H1 (cell line): ENCODE measurements around the gene HLA-DPB1. TPM values are rescaled to one million over a fixed set of nuclear protein-coding genes. Genes with fewer than 3 reads are reported as not detected.
A peak's percentile ranks its signal among the peaks of the same experiment; 100 is the strongest.

ENCODE experiments used
- CTCF ChIA-PET: fragments of 300-600 bp; sonication (Branson Sonifier 250); formaldehyde crosslinking; loops from one replicate; lab custom pipeline; 2021; ENCODE audit not compliant: partially characterized antibody; lab: Charles Lee
- POLR2A ChIA-PET: fragments of 300-600 bp; sonication (Branson Sonifier 250); formaldehyde crosslinking; loops from one replicate; lab custom pipeline; 2021; ENCODE audit warnings: inconsistent platforms; ENCODE audit not compliant: partially characterized antibody; lab: Charles Lee
- DNase-seq, 2 experiments: peaks; one replicate each; pipeline versions ENCODE4 v3.0.0 to v3.0.0-alpha.2; 2010 to 2022; ENCODE audit warnings: low spot score in 2 of 2, low read depth in 1 of 2, mixed read lengths in 1 of 2
- FAIRE-seq: peaks from 2 replicates; lab custom pipeline; 2011; peaks lifted over from hg19 to GRCh38; lab: Jason Lieb, UNC
- H2AFZ ChIP-seq: 2 replicates; pipeline ENCODE4 v1.8.1; 2012; ENCODE audit warnings: low read length, inconsistent platforms
- H2AK5ac ChIP-seq: 2 replicates; pipeline ENCODE4 v1.6.1; 2013; ENCODE audit warnings: low read depth, low read length
- H2BK120ac ChIP-seq: replicated peaks from 2 replicates; pipeline ENCODE3; 2013; ENCODE audit warnings: low read depth, low read length, inconsistent platforms
- H2BK12ac ChIP-seq: 2 replicates; pipeline ENCODE4 v1.6.1; 2013; ENCODE audit warnings: low read depth, low read length
- H2BK15ac ChIP-seq: 2 replicates; pipeline ENCODE4 v1.6.1; 2013; ENCODE audit warnings: low read length
- H2BK20ac ChIP-seq: 2 replicates; pipeline ENCODE4 v1.6.1; 2013; ENCODE audit warnings: low read length
- H2BK5ac ChIP-seq: 2 replicates; pipeline ENCODE4 v1.6.1; 2013; ENCODE audit warnings: low read depth, low read length
- H3K14ac ChIP-seq: 2 replicates; pipeline ENCODE4 v1.6.1; 2013; ENCODE audit warnings: inconsistent platforms; ENCODE audit not compliant: insufficient read length
- H3K18ac ChIP-seq: 2 replicates; pipeline ENCODE4 v1.6.1; 2013; ENCODE audit warnings: low read length; ENCODE audit errors: extremely low read depth
- H3K23ac ChIP-seq: 2 replicates; pipeline ENCODE4 v1.6.1; 2013; ENCODE audit warnings: inconsistent platforms; ENCODE audit not compliant: insufficient read length
- H3K23me2 ChIP-seq: 2 replicates; pipeline ENCODE4 v1.6.1; 2013; ENCODE audit warnings: low read depth, low read length
- H3K27ac ChIP-seq: 2 replicates; pipeline ENCODE4 v1.6.1; 2011; ENCODE audit warnings: low read depth, low read length, inconsistent platforms
- H3K27me3 ChIP-seq, 4 experiments: replicated peaks in 1 of 4; 1 replicate in 1 of 4; 2 replicates in 3 of 4; pipeline versions ENCODE4 v1.6.1 to v1.8.1; 2011 to 2013; ENCODE audit warnings: low read length in 3 of 4, mild to moderate bottlenecking in 3 of 4, inconsistent platforms in 2 of 4, mixed read lengths in 2 of 4, moderate library complexity in 1 of 4; ENCODE audit not compliant: control insufficient read depth in 3 of 4, insufficient read depth in 3 of 4; ENCODE audit errors: extremely low read depth in 1 of 4
- H3K36me3 ChIP-seq, 4 experiments: 2 replicates each; pipeline versions ENCODE4 v1.6.1 to v1.8.1; 2011 to 2013; ENCODE audit warnings: mild to moderate bottlenecking in 4 of 4, low read length in 3 of 4, moderate library complexity in 2 of 4, control low read depth in 1 of 4, inconsistent platforms in 1 of 4; ENCODE audit not compliant: insufficient read depth in 4 of 4, control insufficient read depth in 2 of 4
- H3K4ac ChIP-seq: replicated peaks from 2 replicates; pipeline ENCODE3; 2013; ENCODE audit warnings: low read length, low read depth, mixed read lengths, inconsistent platforms; ENCODE audit not compliant: insufficient read length
- H3K4me1 ChIP-seq, 4 experiments: replicated peaks in 1 of 4; 1 replicate in 1 of 4; 2 replicates in 3 of 4; pipeline versions ENCODE4 v1.6.1 to v1.8.1; 2011 to 2013; ENCODE audit warnings: low read length in 3 of 4, inconsistent platforms in 2 of 4, mixed read lengths in 1 of 4; ENCODE audit not compliant: insufficient read depth in 4 of 4, control insufficient read depth in 3 of 4
- H3K4me2 ChIP-seq, 2 experiments: 2 replicates each; pipeline versions ENCODE4 v1.6.1 to v1.8.1; 2011 to 2013; ENCODE audit warnings: low read depth in 2 of 2, low read length in 2 of 2, control low read depth in 1 of 2, inconsistent platforms in 1 of 2, mild to moderate bottlenecking in 1 of 2; ENCODE audit not compliant: insufficient read depth in 1 of 2
- H3K4me3 ChIP-seq, 4 experiments: fragments of 200-600, 300-600 bp in 1 of 4; sonication (generic), shearing (Covaris generic), sonication (Bioruptor Twin) in 1 of 4; 2 replicates each; pipeline versions ENCODE4 v1.5.1 to v1.8.1; 2011 to 2016; ENCODE audit warnings: low read length in 4 of 4, low read depth in 3 of 4, control low read depth in 2 of 4, inconsistent platforms in 2 of 4, mild to moderate bottlenecking in 2 of 4, mixed read lengths in 1 of 4, moderate library complexity in 1 of 4; ENCODE audit not compliant: insufficient read depth in 2 of 4; ENCODE audit errors: extremely low read depth in 1 of 4
- H3K56ac ChIP-seq: replicated peaks from 2 replicates; pipeline ENCODE3; 2013; ENCODE audit warnings: low read depth, mild to moderate bottlenecking, mixed read lengths, low read length, inconsistent platforms; ENCODE audit not compliant: insufficient read length
- H3K79me1 ChIP-seq: 2 replicates; pipeline ENCODE4 v1.6.1; 2013; ENCODE audit warnings: low read depth, low read length, control low read depth
- H3K79me2 ChIP-seq, 2 experiments: 2 replicates each; pipeline versions ENCODE4 v1.6.1 to v1.8.1; 2012 to 2013; ENCODE audit warnings: low read length in 2 of 2, mild to moderate bottlenecking in 2 of 2, inconsistent platforms in 1 of 2; ENCODE audit not compliant: insufficient read depth in 2 of 2, control insufficient read depth in 1 of 2
- H3K9ac ChIP-seq, 4 experiments: replicated peaks in 1 of 4; 1 replicate in 1 of 4; 2 replicates in 3 of 4; pipeline versions ENCODE4 v1.6.1 to v1.8.1; 2011 to 2013; ENCODE audit warnings: low read depth in 3 of 4, low read length in 3 of 4, control low read depth in 2 of 4, mild to moderate bottlenecking in 2 of 4, moderate library complexity in 2 of 4, inconsistent platforms in 1 of 4; ENCODE audit errors: extremely low read depth in 1 of 4
- H3K9me3 ChIP-seq, 2 experiments: 2 replicates each; pipeline versions ENCODE4 v1.6.1 to v1.8.1; 2012 to 2013; ENCODE audit warnings: mild to moderate bottlenecking in 2 of 2, moderate library complexity in 2 of 2, control low read depth in 1 of 2, inconsistent platforms in 1 of 2, low read depth in 1 of 2, low read length in 1 of 2, mixed read lengths in 1 of 2; ENCODE audit not compliant: insufficient read depth in 2 of 2
- H4K20me1 ChIP-seq, 2 experiments: replicated peaks in 1 of 2; 2 replicates each; pipeline versions ENCODE3 to v1.8.1; 2011 to 2013; ENCODE audit warnings: inconsistent platforms in 2 of 2, low read length in 2 of 2, mild to moderate bottlenecking in 1 of 2; ENCODE audit not compliant: insufficient read depth in 2 of 2, control insufficient read depth in 1 of 2
- H4K5ac ChIP-seq: 2 replicates; pipeline ENCODE4 v1.6.1; 2013; ENCODE audit warnings: low read length, low read depth, mixed read lengths, inconsistent platforms; ENCODE audit not compliant: insufficient read length
- H4K8ac ChIP-seq: 2 replicates; pipeline ENCODE4 v1.8.0; 2013; ENCODE audit warnings: mild to moderate bottlenecking, moderate library complexity, low read length, inconsistent platforms; ENCODE audit not compliant: insufficient read depth; ENCODE audit errors: extremely low read depth
- H4K91ac ChIP-seq: replicated peaks from 2 replicates; pipeline ENCODE3; 2013; ENCODE audit warnings: low read length, mixed read lengths, inconsistent platforms; ENCODE audit not compliant: insufficient read length
- CHD2 ChIP-seq: IDR thresholded peaks from 2 replicates; pipeline ENCODE4 v1.6.1; 2012; ENCODE audit warnings: low read length, improper control_type of control experiment
- KDM4A ChIP-seq: IDR thresholded peaks from one replicate; pipeline ENCODE4 v1.7.1; 2012; ENCODE audit warnings: low read depth, mild to moderate bottlenecking, moderate library complexity, low read length, inconsistent platforms; ENCODE audit not compliant: severe bottlenecking
- POLR2A ChIP-seq, 2 experiments: IDR thresholded peaks; 1 replicate in 1 of 2; 2 replicates in 1 of 2; pipeline ENCODE4 v1.6.1; 2011; ENCODE audit warnings: low read depth in 2 of 2, low read length in 2 of 2, mild to moderate bottlenecking in 2 of 2; ENCODE audit errors: control extremely low read depth in 1 of 2
- SIX5 ChIP-seq: IDR thresholded peaks from 2 replicates; pipeline ENCODE4 v1.6.1; 2011; ENCODE audit warnings: mild to moderate bottlenecking, low read depth, low read length
- USF2 ChIP-seq: IDR thresholded peaks from 2 replicates; pipeline ENCODE4 v1.6.1; 2011; ENCODE audit warnings: low read length, improper control_type of control experiment
- YY1 ChIP-seq: IDR thresholded peaks from 2 replicates; pipeline ENCODE4 v1.6.1; 2011; ENCODE audit warnings: low read depth, mild to moderate bottlenecking, low read length
- WGBS, 2 experiments: shearing (Covaris generic) in 1 of 2; methylation state at CpG; one replicate each; pipeline versions ENCODE4 v1.1.6 to v1.1.7; 2013 to 2015; ENCODE audit warnings: low lambda C conversion rate in 2 of 2, mixed read lengths in 2 of 2, inconsistent platforms in 1 of 2, low coverage in 1 of 2, missing lambda C conversion rate in 1 of 2; ENCODE audit not compliant: insufficient replicate concordance in 2 of 2, insufficient coverage in 1 of 2, insufficient read length in 1 of 2; ENCODE audit errors: extremely low coverage in 1 of 2, missing lambda C conversion rate in 1 of 2; 5-methylcytosine and 5-hydroxymethylcytosine counted together
- polyA plus RNA-seq, 7 experiments: library from polyadenylated mRNA; depleted of rRNA in 3 of 7; stranded (reverse) in 5 of 7; unstranded in 2 of 7; fragments of >200 nt in 5 of 7; fragments of 200-250 nt in 2 of 7; gene quantifications; 1 replicate in 5 of 7; 2 replicates in 1 of 7; 4 replicates in 1 of 7; pipeline versions ENCODE4 v1.2.1 to v1.2.3, GENCODE V29; 2011 to 2013; ENCODE audit warnings: missing spikeins in 2 of 7, mixed read lengths in 2 of 7
- total RNA-seq: library from RNA; stranded (reverse); fragmentation: NEBNext Ultra II Directional; extraction: Animal tissue kit (Norgen Biotek cat#: 25700); gene quantifications from 2 replicates; pipeline ENCODE4 v1.2.1, GENCODE V29; 2021

The HLA-DPB1 gene
- total and polyA plus RNA-seq, 2 of the 8 experiments (the other 6 are each of a cell fraction or from before 2014, with no cell fraction given) = 32.3 to 58.8 TPM

DNA sequence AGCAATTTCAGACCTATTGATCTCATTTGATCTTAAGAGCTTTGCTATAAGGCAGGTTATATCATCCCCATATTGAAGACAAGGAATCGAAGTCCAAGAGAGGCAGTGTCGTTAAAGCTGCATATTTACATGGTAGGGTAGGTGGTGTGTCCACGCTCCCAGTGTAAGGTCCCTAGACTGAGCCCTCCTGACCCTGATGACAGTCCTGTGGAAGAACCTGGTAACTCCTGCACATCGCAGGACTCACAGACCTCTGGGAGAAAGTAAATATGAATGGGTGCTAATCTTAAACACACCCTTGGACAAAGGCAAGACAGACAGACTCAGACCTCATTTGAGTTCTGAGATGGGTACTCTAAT, 602 bp upstream of the HLA-DPB1 start:
- 0 out of 2 replicates have a peak overlapping the region, but pooled peaks have one; percentile 53 for H2BK15ac ChIP-seq
- DNase-seq (no peak), FAIRE-seq (no peak)
- no peak overlapping the region for H4K8ac ChIP-seq
- TF ChIP-seq POLR2A (IDR thresholded peaks at IDR 0.05; ENCODE audit: control extremely low read depth in 1 of 2, low read depth in 2 of 2, low read length in 2 of 2) = no peak
- no peak for TF ChIP-seq SIX5
- no peak for TF ChIP-seq KDM4A
- no peak for TF ChIP-seq CHD2
- no peak for TF ChIP-seq YY1
- no peak for TF ChIP-seq USF2
- peaks cover under 1% of the 10 kb centered on the region; the same call in 1 of the 2 replicates for H3K23me2 ChIP-seq
- POLR2A ChIA-PET = interaction anchor here (0.8 to 1.0 kb wide), 2 partner anchors 68 to 74 kb away, joined by 3 read pairs; no protein-coding TSS in a partner anchor
- CTCF ChIA-PET = interaction anchor here (0.6 to 2.7 kb wide), 7 partner anchors 10 to 121 kb away, joined by 3 to 12 read pairs (median 4); no protein-coding TSS in a partner anchor
- no peak overlapping the region for H3K18ac ChIP-seq
- H3K36me3 ChIP-seq = no peaks in the 10 kb centered on the region
- no peak overlapping the region for H2BK5ac ChIP-seq
- H3K79me1 ChIP-seq = no peaks in the 10 kb centered on the region
- H2AFZ ChIP-seq = no peak overlapping the region
- no peak overlapping the region for H3K4me3 ChIP-seq
- H2BK12ac ChIP-seq = no peak overlapping the region
- no peak overlapping the region for H2AK5ac ChIP-seq
- no peaks in the 10 kb centered on the region for H3K79me2 ChIP-seq
- no peaks in the 10 kb centered on the region for H4K20me1 ChIP-seq
- H3K9ac ChIP-seq = no peak overlapping the region
- 89% methylated on average over 4 of the region's 4 CpGs; no CpG with 5 or more reads in 1 of the 2 experiments for WGBS, 2 experiments
- H3K9me3 ChIP-seq = no peaks in the 10 kb centered on the region
- H3K4me1 ChIP-seq = peaks cover 0 to 2% (median 0%) of the 10 kb centered on the region in 4 experiments; a peak in 2 of 7 replicates
- no peak overlapping the region for H3K4ac ChIP-seq
- no peak overlapping the region for H3K14ac ChIP-seq
- no peak overlapping the region for H2BK120ac ChIP-seq
- H3K23ac ChIP-seq = no peak overlapping the region
- no peak overlapping the region for H3K56ac ChIP-seq
- no peak overlapping the region for H4K91ac ChIP-seq
- no peak overlapping the region for H4K5ac ChIP-seq
- no peak overlapping the region for H3K4me2 ChIP-seq
- no peak overlapping the region for H2BK20ac ChIP-seq
- H3K27ac ChIP-seq = no peak overlapping the region
- H3K27me3 ChIP-seq = no peaks in the 10 kb centered on the region
